ENCODE data around the gene VDAC2.
"Not testable (repeated sequence)": the region's sequence is repeated elsewhere in the genome, so short reads cannot be mapped to it uniquely, and the experiment has no call there.

Gene VDAC2

DNA sequence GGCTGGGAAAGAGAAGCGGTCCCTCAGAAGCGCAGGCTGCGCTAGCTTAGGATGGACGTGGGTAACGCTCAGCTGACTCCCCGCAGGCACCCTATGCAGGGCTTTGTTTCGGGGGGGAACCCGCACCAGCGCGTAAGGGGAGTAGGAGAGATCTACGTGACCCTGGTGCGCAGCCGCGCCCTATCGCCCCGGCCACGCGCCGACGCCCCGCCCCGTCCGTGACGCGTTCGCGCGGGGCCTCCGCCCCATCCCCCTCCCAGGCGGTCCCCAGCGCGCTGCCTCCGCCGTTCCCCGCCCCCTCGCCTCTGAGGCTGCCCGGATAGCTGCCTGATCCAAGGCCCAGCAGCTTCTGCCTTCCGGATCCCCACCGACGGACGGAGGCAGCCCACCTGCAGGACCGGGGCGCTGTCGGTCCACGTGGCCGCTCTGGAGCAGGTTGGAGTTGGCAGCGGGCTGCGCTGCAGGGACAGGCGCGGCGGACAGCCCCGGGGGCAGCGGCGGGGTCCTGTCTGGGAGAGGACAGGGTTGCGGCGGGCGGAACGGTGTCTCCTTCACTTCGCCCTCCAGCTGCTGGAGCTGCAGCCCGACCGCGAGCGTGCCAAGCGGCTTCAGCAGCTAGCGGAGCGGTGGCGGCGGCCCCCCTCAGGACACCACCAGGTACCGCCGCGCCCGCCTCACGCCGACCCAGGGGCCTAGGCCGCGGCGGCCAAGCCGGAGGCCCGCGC lies at the start of gene VDAC2:
Gene VDAC2 (plus strand): TSS at position 515 of the 725 bp plus-strand sequence. CDS start 363 bp downstream, outside the sequence.
- DNase-seq (ENCODE audit: low spot score), result peak; percentile 97

DNA sequence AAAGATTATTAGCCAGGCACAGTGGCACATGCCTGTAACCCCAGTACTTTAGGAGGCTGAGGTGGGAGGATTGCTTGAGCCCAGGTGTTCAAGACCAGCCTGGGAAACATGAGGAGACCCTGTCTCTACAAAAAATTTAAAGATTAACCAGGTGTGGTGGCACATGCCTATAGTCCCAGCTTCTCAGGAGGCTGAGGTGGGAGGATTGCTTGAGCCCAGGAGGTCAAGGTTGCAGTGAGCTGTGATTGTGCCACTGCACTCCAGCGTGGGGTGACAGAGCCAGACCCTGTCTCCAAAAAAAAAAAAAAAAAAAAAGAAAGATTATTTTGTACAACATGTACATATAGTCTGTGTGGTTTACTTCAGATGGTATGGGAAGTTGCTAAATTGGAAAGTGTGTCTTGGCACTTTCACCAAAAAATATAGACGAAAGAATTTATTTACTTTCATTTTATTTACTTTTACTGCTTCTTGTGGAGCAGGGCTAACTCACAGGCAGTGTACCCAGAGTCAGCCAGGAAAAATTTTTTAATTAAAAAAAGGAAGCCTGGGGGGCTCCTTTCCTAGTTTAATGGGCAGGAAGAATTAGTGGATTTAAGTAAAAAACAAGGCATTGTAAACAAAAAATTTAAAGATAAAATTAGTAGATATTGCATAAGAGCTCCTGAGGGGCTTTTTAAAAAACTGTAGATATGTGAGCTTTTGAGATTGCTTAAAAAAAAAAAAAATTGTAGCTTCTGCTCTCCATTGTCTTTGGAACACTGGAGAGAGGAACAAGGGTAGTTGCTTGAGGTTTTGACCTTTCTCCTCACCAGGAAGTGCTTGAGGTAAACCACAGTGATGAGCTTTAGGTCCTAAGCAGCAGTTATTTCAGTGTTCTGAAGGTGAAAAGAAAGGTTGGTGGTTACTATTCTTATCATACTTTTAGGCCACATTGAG lies 44.6 kb upstream of the VDAC2 start:
- DNase-seq (ENCODE audit: low spot score), result no peak

DNA sequence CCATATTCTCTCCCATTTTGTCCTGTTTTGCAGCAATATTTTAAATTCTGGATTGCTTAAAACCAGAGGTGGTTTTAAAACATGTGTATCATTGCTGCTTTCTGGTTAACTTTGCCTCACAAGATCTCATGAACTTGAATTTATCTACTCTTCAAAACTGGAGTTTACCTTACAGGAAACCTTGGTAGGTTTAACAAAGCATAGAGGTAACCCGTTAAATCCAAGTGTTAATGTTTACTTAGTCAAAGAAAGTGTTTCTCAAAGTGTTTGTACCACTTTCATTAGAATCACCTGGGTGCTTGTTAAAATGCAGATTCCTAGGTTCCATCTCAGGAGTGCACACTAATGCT lies 44.0 kb upstream of the VDAC2 start:
- no peak for DNase-seq (ENCODE audit: low spot score)

DNA sequence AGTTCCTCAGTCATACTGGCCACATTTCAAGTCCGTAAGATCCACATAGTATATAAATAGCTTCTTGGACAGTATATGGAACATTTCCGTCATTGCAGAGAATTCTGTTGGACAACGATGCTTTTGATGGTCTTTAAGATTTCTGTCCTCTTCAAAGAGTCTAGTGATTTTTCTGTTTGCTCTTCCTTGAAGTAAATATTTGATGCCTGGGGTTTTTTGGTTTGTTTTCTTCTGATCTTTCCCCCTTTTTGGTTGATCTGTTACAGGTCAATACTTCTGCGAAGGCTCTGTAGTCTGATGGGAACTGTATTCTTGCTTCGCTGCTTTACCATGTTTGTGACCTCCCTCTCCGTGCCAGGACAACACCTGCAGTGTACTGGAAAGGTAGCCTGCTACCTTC lies 42.3 kb upstream of the VDAC2 start:
- DNase-seq (ENCODE audit: low spot score), result no peak

DNA sequence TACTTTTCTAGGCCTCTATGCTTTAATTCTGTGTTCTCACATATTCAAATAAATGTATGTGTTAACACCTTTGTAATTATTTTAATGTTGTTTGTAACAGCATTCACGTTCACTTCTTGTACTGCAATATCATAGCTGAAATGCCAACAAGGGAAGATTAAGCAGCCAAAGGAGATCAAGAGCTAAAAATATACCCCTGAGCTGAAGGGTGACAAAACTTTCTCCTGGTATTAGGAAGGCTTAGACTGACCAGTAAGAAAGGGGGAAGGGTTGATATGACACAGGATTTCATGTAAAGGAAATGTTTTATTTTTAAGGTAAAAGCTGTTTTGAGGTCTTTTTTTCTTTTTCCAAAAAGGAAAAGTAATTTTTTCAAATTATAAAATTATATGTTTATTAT lies 40.4 kb upstream of the VDAC2 start:
- no peak for DNase-seq (ENCODE audit: low spot score)

- DNase-seq (ENCODE audit: low spot score), result no peak
Measured at GRCh38 chr10:75175046-75175445, 35.5 kb upstream of the VDAC2 start.

- DNase-seq (ENCODE audit: low spot score), result no peak
Measured at GRCh38 chr10:75176046-75176445, 34.5 kb upstream of the VDAC2 start.

DNA sequence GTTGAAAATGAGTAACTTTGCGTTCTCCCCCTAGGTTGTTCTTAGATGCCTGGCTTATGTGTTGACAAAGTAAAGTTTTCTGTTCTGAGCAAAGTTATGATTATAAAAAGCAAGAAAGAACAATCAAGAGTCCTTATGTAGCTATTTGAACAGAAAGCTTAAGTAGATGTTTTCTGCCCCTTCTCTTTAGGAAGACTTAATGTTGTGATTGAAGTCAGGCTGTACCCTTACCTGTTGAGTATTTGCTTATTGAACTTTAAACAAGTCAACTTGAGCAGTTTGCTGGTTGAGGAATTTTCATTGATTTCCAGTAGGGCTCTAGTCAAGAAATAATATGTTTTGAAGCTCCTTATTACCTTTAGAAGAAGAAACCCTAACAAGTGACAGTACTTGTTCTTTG lies 33.9 kb upstream of the VDAC2 start:
- DNase-seq (ENCODE audit: low spot score), result no peak

- no peak for DNase-seq (ENCODE audit: low spot score)
Measured at GRCh38 chr10:75179657-75180177, 30.9 kb upstream of the VDAC2 start.

DNA sequence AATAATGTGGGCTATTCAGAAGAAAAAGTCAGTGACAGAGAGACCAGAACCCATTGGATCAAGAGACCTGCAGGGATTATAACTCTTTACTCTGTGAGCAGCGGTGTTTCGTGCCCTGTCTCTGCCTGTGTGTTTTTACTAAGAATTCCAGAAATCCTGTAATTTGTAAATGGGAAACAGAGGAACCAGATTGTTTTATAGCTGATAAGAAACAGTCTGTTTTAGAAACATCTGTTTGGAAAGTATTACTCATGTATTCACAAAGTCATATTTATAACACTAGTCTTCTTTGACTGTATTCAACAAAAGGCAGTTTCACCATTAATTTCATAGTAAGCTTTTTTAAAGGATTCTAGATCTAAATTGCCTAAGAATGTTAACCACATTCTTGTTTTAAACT lies 30.0 kb upstream of the VDAC2 start:
- no peak for DNase-seq (ENCODE audit: low spot score)

DNA sequence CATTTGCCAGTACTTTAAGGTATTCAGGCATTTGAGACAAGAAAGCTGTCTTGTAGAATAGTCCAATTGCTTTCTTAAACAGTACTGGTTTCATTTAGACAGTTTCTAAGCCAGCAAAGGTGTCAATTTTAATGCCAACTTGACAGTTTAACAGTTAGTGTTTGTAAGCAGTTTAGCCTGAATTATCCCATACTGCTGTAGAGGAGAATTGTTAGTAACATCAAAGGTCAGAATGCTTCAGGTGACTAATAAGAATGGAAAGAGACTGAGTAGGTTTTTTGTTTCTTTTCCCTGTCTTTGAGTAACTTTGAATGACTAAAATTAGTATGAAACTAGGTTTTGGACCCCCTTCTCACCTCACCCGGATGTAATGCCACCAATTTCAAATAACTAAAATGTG lies 29.5 kb upstream of the VDAC2 start:
- DNase-seq (ENCODE audit: low spot score), result no peak

GRCh38 chr10:75186310-75186709 lies 24.3 kb upstream of the VDAC2 start:
- no peak for DNase-seq (ENCODE audit: low spot score)

DNA sequence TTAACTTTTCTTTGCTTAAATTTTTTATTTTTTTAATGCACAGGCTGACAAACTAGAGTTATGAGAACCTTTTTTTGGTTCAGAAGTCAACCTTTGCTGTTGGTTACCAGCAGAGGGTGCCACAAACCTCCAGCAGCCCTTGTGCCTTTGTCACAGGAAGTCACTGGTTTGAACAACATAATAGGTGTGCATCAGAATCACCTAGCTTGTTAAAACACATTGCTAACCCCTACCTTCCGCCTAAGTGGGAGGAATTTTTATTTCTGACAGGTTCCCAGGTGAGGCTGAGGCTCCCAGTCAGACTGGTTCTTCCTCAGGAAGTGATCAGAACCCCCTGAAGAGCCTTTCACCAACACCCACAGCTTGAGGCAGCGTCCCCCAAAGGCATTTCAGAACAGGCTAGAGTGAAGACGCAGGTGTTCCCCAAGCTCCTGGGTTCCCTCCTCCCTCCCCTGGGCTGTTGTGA lies 22.6 kb upstream of the VDAC2 start:
- DNase-seq (ENCODE audit: low spot score), result peak; percentile 17

- DNase-seq (ENCODE audit: low spot score), result not testable (repeated sequence)
Measured at GRCh38 chr10:75188522-75188921, 22.1 kb upstream of the VDAC2 start.

DNA sequence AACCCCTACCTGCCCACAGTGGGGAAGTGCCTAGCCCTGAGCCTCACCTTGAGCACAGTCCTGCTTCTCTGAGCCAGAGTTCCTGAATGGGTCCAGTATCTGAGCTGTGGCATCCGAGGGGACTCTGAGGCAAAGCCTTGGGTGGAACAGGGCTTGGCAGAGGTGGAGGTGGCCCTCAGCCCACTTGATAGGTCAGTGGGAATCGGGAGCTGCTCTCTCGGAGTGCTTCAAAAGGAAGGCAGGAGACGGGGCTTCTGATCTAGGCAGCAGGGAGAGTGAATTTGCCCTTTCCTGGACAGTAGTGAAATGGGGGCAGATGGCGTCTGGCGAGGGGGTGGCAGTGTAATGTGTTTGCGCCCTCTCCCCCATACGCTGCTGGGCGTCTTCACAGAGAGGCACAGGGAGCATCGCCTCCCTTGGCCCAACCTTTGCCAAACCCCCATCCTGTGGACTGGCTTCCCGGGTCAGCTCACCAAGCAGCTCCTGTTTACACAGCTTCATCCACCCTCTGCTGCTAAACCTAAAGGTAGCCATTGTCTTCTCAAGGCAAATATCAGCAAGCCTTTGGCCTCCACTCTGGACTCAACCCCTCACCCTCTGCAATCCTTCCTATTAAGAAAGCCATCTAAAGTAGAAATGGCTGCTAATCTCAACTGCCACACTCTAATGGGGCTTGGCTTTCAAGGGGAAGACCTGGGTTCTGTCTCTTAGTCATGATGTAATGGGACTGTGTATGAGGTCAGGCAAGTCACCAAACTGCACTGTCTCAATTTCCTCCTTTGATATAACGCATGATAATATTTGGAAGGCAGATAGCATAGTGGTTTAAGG lies 21.1 kb upstream of the VDAC2 start:
- DNase-seq (ENCODE audit: low spot score), result peak; percentile 14

GRCh38 chr10:75191821-75192568 lies 18.6 kb upstream of the VDAC2 start:
- no peak for DNase-seq (ENCODE audit: low spot score)

GRCh38 chr10:75194625-75195024 lies 16.0 kb upstream of the VDAC2 start:
- not testable (repeated sequence) for DNase-seq (ENCODE audit: low spot score)

- no peak for DNase-seq (ENCODE audit: low spot score)
Measured at GRCh38 chr10:75195035-75195763, 15.4 kb upstream of the VDAC2 start.

DNA sequence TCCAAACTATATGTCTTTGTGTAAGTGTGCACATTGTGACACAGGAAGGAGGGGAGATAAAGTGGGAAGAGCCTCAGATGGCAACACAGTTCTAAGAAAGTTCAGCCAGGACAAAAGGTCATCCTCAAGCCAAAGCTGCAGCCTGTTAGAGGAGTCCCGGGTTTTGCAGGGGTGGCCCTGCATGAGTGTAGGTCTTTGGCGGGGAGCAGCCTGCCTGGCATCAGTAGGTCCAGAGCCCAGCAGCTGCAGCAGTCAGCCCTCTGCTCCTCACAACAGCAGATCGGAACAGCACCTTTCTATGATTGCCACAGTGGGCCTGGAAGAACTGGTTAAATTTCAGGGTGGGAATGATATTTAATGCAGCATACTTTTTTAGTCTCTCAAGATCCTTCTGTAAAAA lies 13.5 kb upstream of the VDAC2 start:
- no peak for DNase-seq (ENCODE audit: low spot score)

- no peak for DNase-seq (ENCODE audit: low spot score)
Measured at GRCh38 chr10:75197906-75198305, 12.7 kb upstream of the VDAC2 start.

DNA sequence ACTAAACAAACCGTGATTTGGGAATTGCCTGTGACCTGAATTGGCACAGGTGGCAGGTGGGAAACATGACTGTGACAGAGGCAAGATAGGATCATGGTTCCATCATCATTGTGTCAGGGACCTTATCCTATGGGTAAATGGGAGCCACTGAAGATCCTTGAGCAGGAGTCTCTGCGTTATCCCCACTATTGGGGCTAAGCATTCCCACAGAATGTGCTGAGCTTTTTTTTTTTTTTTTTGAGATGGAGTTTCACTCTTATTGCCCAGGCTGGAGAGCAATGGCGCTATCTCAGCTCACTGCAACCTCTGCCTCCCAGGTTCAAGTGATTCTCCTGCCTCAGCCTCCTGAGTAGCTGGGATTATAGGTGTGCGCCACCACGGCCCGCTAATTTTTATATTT lies 10.6 kb upstream of the VDAC2 start:
- DNase-seq (ENCODE audit: low spot score), result not testable (repeated sequence)
